ENCODE data around the gene MIGA1. TPM values are rescaled to one million over a fixed set of nuclear protein-coding genes. Genes with fewer than 3 reads are reported as not detected.

Gene MIGA1
- total RNA-seq, 4 donors from 2014 or later: 3.8 to 12.6 (median 7.5) TPM

DNA sequence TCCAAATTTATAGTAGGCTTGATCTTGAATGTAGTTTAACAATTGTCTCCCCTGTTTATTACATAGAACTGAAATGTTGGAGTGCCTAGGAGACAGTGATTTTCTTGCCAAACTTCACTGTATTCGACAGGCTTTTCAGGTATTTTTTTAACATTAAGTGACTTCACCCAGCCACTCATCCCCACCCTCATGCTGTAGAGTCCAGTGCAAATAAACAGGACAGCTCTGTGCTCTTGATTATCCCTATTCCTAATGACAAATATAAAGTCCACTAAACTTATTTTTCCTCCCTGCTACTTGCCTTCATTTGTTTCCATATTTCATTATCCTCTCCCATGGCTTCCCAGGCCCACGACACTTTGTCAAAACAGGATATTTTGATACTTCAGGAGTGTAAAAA is 79.8 kb downstream of the MIGA1 start:
- intact Hi-C loops (cut with DNase I): no loop called here
- H3K4me3 ChIP-seq: no peak overlapping the region
- H3K4me1 ChIP-seq: no peaks in the 10 kb centered on the region
- no peak for DNase-seq
- no peaks in the 10 kb centered on the region for H3K9me3 ChIP-seq
- H3K27ac ChIP-seq: no peak overlapping the region
- TF ChIP-seq POLR2A (IDR thresholded peaks at IDR 0.05) (no peak), CTCF (IDR thresholded peaks at IDR 0.05) (no peak)
- no peaks in the 10 kb centered on the region for H3K27me3 ChIP-seq
- WGBS, 2 donors: 70 to 76% methylated on average over 2 of the region's 2 CpGs
- H3K36me3 ChIP-seq: peaks cover 0 to 38% (median 0%) of the 10 kb centered on the region in 3 donors

GRCh38 chr1:77866296-77866695 is 86.8 kb downstream of the MIGA1 start:
- WGBS, 2 donors: 54 to 60% methylated on average over 4 of the region's 4 CpGs
- intact Hi-C loops (cut with DNase I): no loop called here
- H3K36me3 ChIP-seq: peaks cover 0 to 64% (median 0%) of the 10 kb centered on the region in 3 donors
- H3K27me3 ChIP-seq: no peaks in the 10 kb centered on the region
- no peak overlapping the region for H3K4me3 ChIP-seq
- TF ChIP-seq CTCF (IDR thresholded peaks at IDR 0.05): no peak
- no peak for TF ChIP-seq POLR2A (IDR thresholded peaks at IDR 0.05)
- no peaks in the 10 kb centered on the region for H3K9me3 ChIP-seq
- no peaks in the 10 kb centered on the region for H3K4me1 ChIP-seq
- H3K27ac ChIP-seq: no peak overlapping the region
- no peak for DNase-seq

DNA sequence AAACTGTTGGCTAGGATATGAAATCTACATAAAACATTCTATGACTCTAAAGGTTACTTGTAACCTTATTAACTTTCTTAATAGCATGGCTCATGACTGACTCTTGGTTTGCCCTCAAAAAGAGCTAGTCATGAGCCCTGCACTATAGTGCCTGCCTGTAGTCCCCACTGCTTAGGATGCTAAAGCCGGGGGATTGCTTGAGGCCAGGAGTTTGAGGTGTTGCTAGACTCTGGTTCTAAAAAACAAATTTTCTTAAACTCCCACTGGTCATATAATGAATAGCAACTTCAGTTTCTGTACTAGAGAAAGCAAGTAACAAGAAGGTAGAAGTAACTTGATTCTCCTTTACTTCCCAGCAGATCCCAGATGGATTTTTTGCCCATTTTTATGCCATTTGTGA is 93.2 kb downstream of the MIGA1 start:
- H3K4me3 ChIP-seq: no peak overlapping the region
- peaks cover 0 to 38% (median 0%) of the 10 kb centered on the region in 3 donors for H3K36me3 ChIP-seq
- H3K27ac ChIP-seq: no peak overlapping the region
- intact Hi-C loops (cut with DNase I): no loop called here
- no peaks in the 10 kb centered on the region for H3K27me3 ChIP-seq
- WGBS, 2 donors: 100% methylated on average over 1 of the region's 1 CpG
- no peaks in the 10 kb centered on the region for H3K9me3 ChIP-seq
- no peaks in the 10 kb centered on the region for H3K4me1 ChIP-seq
- no peak for DNase-seq
- no peak for TF ChIP-seq POLR2A (IDR thresholded peaks at IDR 0.05)
- no peak for TF ChIP-seq CTCF (IDR thresholded peaks at IDR 0.05)

- WGBS, 2 donors: 25 to 96% methylated on average over 1 of the region's 1 CpG
- H3K27me3 ChIP-seq: no peaks in the 10 kb centered on the region
- DNase-seq: no peak
- intact Hi-C loops (cut with DNase I): no loop called here
- TF ChIP-seq CTCF (IDR thresholded peaks at IDR 0.05): no peak
- no peak for TF ChIP-seq POLR2A (IDR thresholded peaks at IDR 0.05)
- H3K4me3 ChIP-seq: no peak overlapping the region
- H3K4me1 ChIP-seq: no peaks in the 10 kb centered on the region
- H3K36me3 ChIP-seq: peaks cover 0 to 30% (median 0%) of the 10 kb centered on the region in 3 donors
- no peaks in the 10 kb centered on the region for H3K9me3 ChIP-seq
- no peak overlapping the region for H3K27ac ChIP-seq
These were observed 94.0 kb downstream of the MIGA1 start for GRCh38 chr1:77873461-77873860.

GRCh38 chr1:77874804-77875445 is 95.5 kb downstream of the MIGA1 start:
- TF ChIP-seq CTCF (IDR thresholded peaks at IDR 0.05) (no peak), POLR2A (IDR thresholded peaks at IDR 0.05) (no peak)
- Histone ChIP-seq H3K27me3 (no peaks in the 10 kb centered on the region), H3K4me1 (no peaks in the 10 kb centered on the region), H3K9me3 (no peaks in the 10 kb centered on the region), H3K4me3 (no peak overlapping the region), H3K36me3 (peaks cover 0 to 27% (median 0%) of the 10 kb centered on the region in 3 donors), H3K27ac (no peak overlapping the region)
- no peak for DNase-seq
- intact Hi-C loops (cut with DNase I): no loop called here
- 96 to 98% methylated on average over 4 of the region's 4 CpGs for WGBS, 2 donors

Data from esophagus squamous epithelium (tissue), 5 donors.